ENCODE results near the gene C1orf35.

DNA sequence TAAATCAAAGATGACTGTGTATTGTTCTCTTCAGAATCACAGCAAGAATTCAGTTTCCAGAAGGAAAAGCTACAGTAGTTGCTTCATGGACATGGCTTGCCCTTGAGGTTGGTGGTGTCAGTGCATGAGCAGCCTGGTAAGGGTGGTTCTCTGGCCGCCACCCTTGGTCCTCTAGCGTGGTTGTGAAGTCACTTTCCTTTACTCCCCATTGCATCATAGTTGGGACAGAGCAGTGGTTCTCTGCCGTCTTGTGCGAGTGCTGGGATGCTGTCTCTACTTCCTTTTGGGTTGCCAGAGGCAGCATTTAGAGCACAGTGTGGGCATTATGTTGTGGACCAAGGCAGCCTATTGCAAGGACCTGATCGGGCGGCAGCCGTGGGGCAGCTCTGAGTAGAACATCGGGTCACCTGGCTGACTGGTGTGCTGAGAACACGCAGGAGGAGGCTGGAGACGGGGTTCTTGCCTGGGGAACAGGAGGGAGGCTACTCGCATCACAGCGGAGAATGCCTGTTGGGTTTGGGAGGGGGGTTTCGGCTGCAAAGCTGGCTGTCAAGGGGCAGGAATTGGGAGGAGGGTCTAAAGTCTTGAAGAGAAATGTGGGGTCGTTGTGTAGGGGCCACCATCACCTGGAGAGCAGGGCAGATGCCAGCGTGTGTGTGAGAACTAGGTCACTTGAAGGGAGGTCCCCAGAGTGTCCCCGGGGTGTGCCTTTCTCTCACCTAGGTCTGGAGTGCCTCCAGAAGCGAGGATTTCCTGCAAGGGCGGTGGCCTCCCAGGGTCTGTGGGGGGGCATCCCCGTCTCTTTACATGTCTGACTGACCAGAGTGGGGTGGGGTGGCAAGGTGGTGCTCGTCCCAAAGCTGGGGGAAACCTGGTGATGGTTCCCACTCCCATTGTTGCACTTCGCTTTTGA lies 14.3 kb downstream of the C1orf35 start:
- TF ChIP-seq, protein P1, sequence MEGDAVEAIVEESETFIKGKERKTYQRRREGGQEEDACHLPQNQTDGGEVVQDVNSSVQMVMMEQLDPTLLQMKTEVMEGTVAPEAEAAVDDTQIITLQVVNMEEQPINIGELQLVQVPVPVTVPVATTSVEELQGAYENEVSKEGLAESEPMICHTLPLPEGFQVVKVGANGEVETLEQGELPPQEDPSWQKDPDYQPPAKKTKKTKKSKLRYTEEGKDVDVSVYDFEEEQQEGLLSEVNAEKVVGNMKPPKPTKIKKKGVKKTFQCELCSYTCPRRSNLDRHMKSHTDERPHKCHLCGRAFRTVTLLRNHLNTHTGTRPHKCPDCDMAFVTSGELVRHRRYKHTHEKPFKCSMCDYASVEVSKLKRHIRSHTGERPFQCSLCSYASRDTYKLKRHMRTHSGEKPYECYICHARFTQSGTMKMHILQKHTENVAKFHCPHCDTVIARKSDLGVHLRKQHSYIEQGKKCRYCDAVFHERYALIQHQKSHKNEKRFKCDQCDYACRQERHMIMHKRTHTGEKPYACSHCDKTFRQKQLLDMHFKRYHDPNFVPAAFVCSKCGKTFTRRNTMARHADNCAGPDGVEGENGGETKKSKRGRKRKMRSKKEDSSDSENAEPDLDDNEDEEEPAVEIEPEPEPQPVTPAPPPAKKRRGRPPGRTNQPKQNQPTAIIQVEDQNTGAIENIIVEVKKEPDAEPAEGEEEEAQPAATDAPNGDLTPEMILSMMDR (IDR thresholded peaks at IDR 0.05), result no peak
- no peak for TF ChIP-seq POLR2A (IDR thresholded peaks at IDR 0.05)

Data from adrenal gland (tissue), 5 donors.